Memory B cell (primary cell): ENCODE measurements around the gene MAST3.

Experiments used
- ATAC-seq: fragments of 150-1000 bp; cut with Tn5 transposase; 2 replicates; pipeline ENCODE4 v1.10.0; 2021; ENCODE audit warnings: low read depth, mild to moderate bottlenecking, moderate library complexity
- DNase-seq, 2 donors: peaks; one replicate each; pipeline ENCODE4 v3.0.0; 2022; ENCODE audit warnings: low spot score in 2 of 2
- H3K27ac Mint-ChIP-seq: one replicate; pipeline ENCODE4 v1.8.0; 2022; ENCODE audit warnings: mild to moderate bottlenecking, moderate library complexity, mixed read lengths
- H3K27me3 Mint-ChIP-seq: one replicate; pipeline ENCODE4 v1.8.0; 2022; ENCODE audit warnings: mixed read lengths
- H3K36me3 Mint-ChIP-seq: one replicate; pipeline ENCODE4 v1.8.0; 2022; ENCODE audit warnings: mild to moderate bottlenecking, mixed read lengths
- H3K4me1 Mint-ChIP-seq: one replicate; pipeline ENCODE4 v1.8.0; 2022; ENCODE audit warnings: mixed read lengths
- H3K4me3 Mint-ChIP-seq: one replicate; pipeline ENCODE4 v1.8.0; 2022; ENCODE audit warnings: mild to moderate bottlenecking, moderate library complexity, mixed read lengths
- H3K9me3 Mint-ChIP-seq: one replicate; pipeline ENCODE4 v1.8.0; 2022; ENCODE audit warnings: mixed read lengths

Gene MAST3

DNA sequence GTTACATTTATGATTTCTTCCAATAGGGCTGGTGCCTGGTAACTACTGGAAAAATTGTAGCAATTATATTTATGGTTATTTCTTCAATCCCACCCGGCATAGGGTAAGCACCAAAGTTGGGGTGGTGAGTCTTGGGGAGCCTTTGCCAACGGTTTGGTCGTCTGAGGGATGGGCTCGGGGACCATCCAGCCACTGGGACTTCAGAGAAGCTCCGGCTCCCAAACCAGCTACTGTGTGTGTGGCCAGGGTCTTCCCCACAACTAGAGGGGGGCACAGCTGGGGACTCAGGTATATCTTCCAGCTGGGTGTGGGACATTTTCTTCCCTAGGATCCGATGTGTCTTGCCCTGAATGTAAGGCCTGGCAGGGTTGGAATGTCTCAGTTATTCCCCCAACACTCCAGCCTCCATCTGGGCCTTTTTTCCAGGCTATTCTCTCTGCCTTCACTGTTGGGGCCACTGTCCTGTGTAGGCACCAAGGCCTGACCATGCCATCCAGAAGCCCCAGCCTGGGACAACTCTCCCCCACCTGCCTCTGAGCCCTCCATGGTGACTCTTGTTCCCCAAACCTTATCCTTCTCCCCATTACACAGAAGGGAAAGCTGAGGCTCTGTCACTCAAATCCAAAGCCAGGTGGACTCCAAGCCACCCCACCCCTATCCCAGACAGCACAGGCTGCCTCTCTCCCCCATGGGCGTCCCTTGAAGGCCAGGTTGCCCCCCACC, 74.9 kb downstream of the MAST3 start:
- Mint-ChIP-seq H3K27me3 (no peaks in the 10 kb centered on the region), H3K27ac (peak overlapping the region; percentile 99), H3K36me3 (peaks cover 21% of the 10 kb centered on the region), H3K9me3 (no peaks in the 10 kb centered on the region), H3K4me1 (peaks cover 59% of the 10 kb centered on the region), H3K4me3 (peak overlapping the region; percentile 96)
- DNase-seq, result no peak
- no peak for ATAC-seq

DNA sequence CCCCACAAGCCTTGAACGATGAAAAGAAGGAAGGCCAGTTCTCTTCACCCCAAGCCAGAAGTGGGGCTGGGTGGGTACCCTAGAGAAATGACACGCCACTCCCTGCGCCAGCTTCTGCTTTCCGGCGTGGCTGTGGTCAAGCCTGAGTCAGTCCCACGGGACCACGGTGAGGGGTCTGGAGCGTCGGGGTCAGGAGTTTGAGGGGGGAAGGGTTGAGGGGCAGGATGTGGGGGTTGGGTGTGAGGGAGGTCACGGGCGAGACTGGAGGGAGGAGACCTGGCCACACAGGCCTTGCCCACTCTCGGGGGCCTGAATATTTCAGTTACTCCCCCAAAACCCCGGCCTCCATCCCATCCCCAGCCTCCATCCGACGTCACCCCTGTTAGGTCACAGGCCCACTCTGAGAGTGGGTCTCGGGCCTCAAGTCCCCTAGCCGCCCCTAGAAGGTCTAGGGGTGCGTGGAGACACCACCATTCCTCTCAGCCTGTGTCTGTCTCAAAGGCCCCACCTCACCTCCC, 75.5 kb downstream of the MAST3 start:
- Mint-ChIP-seq H3K36me3 (peaks cover 21% of the 10 kb centered on the region), H3K4me3 (peak overlapping the region; percentile 96), H3K27ac (peak overlapping the region; percentile 99), H3K4me1 (peaks cover 56% of the 10 kb centered on the region), H3K27me3 (no peaks in the 10 kb centered on the region), H3K9me3 (no peaks in the 10 kb centered on the region)
- ATAC-seq, result peak; percentile 10
- peak; percentile 52 to 82 for DNase-seq

DNA sequence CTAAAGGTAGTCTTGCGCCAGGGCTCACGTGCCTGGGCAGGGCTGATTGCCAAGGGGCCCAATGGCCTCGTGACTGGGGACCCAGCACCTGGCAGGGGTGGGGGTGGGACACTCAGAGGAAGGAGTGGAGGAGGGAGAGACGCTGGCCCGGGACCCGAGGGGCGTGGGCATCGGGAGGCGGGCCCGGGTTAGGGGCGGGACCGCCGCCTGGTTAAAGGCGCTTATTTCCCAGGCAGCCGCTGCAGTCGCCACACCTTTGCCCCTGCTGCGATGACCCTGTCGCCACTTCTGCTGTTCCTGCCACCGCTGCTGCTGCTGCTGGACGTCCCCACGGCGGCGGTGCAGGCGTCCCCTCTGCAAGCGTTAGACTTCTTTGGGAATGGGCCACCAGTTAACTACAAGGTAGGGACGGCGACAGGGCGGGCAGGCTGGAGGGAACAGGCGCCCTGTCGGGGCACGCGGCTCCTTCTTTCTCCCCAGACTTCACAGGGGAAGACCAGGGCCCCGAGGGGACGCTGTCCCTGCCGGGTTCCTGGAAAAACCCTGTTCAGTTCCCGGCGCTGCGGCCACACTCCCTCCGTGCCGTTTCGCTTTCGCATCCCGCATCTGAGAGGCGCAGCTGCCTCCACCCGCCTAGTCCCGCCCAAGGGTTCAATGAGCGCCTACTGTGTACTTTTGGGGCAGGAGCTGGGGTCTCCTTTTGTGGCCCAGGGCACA, 76.2 kb downstream of the MAST3 start, which contains the start of gene IFI30:
IFI30 (plus strand) TSS at position 242 of the 717 bp plus-strand sequence; CDS start at position 271, 29 bp downstream.
- no peaks in the 10 kb centered on the region for H3K9me3 Mint-ChIP-seq
- peak; percentile 55 for ATAC-seq
- peak; percentile 58 to 82 for DNase-seq
- peaks cover 53% of the 10 kb centered on the region for H3K4me1 Mint-ChIP-seq
- peak within 1 kb of the TSS; percentile 99 for H3K27ac Mint-ChIP-seq
- no peaks in the 10 kb centered on the region for H3K27me3 Mint-ChIP-seq
- H3K36me3 Mint-ChIP-seq, result peaks cover 24% of the 10 kb centered on the region
- H3K4me3 Mint-ChIP-seq, result peak within 1 kb of the TSS; percentile 96

DNA sequence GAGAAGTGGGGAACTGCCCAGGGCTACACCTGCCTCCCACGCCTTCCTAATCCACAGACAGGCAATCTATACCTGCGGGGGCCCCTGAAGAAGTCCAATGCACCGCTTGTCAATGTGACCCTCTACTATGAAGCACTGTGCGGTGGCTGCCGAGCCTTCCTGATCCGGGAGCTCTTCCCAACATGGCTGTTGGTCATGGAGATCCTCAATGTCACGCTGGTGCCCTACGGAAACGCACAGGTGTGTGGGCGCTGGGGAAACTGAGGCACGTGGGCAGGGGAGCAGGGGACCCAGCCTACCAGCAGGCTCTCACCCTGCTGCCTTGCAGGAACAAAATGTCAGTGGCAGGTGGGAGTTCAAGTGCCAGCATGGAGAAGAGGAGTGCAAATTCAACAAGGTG, 77.4 kb downstream of the MAST3 start:
- peaks cover 24% of the 10 kb centered on the region for H3K36me3 Mint-ChIP-seq

DNA sequence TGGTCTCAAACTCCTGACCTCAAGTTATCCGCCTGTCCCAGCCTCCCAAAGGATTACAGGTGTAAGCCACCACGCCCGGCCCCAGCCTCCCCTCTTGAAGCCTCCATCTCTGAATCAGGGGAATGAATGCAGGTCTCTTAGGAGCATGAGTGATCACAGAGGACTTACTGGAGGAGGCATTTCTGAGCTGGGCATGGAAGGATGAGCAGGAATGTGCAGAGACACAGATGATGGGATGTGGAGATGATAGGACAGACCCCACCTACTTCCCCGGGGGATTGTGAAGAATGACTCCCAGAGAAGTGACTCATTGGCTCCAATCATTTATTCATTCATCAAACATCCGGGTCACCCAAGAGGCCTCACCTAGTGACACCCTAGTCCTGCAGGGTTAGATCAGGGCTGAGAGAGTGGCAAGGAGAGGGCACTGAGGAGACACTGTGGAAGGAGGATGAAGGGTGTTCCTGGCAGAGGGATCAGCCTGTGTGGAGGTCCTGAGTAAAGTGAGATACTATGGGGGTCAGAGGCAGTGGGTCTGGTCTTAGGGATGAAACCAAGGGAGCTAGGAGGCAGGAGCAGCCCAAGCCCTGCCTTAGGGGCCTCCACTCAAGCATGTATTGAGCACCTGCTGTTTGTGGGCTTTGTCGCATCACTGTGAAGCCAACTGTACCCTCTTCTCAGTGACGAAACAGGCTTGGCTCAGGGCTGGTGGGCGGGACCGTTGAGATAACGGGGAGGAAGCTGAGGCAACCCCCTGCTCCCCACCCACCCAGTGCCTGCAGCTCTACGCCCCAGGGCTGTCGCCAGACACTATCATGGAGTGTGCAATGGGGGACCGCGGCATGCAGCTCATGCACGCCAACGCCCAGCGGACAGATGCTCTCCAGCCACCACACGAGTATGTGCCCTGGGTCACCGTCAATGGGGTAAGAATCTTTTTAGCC, 79.1 kb downstream of the MAST3 start:
- Mint-ChIP-seq H3K9me3 (no peaks in the 10 kb centered on the region), H3K36me3 (peaks cover 24% of the 10 kb centered on the region), H3K27ac (no peak overlapping the region), H3K4me3 (peak overlapping the region; percentile 67), H3K4me1 (peaks cover 40% of the 10 kb centered on the region), H3K27me3 (no peaks in the 10 kb centered on the region)
- no peak for DNase-seq
- ATAC-seq, result no peak

More for the DNA sequence above, 77.4 kb downstream of the MAST3 start:
- Mint-ChIP-seq H3K27ac (peak overlapping the region; percentile 99), H3K27me3 (no peaks in the 10 kb centered on the region), H3K4me1 (peaks cover 51% of the 10 kb centered on the region), H3K4me3 (peak overlapping the region; percentile 96), H3K9me3 (no peaks in the 10 kb centered on the region)
- DNase-seq (no peak), ATAC-seq (no peak)

DNA sequence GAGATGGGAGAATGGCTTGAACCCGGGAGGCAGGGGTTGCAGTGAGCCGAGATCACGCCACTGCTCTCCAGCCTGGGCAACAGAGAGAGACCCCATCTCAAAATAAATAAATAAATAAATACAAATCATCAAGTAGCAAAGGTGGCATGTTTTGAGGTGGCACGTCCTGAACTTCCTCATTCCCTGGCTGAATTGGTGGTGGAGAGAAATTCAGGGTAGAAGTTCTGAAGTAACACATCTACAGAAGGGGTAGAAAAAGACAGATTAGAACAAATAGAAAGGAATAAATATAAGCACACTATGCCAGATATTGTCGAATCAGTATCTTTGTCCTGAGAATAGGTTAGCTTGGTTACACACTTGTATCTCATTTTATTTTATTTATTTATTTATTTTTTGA, 82.4 kb downstream of the MAST3 start:
- H3K27ac Mint-ChIP-seq, result no peak overlapping the region
- H3K36me3 Mint-ChIP-seq, result peaks cover 19% of the 10 kb centered on the region

DNA sequence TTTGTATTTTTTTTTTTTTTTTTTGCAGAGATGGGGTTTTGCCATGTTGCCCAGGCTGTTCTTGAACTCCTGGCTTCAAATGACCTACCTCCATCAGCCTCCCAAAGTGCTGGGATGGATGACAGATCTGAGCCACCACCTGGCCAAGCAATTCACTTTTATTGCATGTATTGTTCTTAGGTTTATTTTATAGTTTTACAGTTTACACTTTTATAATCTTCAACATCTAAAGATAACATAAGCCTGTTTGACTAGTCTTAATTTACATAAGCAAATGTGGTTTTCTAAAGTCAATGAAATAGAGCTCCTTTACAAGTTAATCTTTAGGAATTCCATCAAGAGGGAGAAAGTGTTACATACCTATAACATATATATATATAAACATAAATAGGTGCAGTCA, 86.0 kb downstream of the MAST3 start:
- Mint-ChIP-seq H3K27me3 (no peaks in the 10 kb centered on the region), H3K4me3 (no peak overlapping the region), H3K27ac (no peak overlapping the region), H3K4me1 (peaks cover 9% of the 10 kb centered on the region), H3K36me3 (peaks cover 5% of the 10 kb centered on the region), H3K9me3 (no peaks in the 10 kb centered on the region)
- DNase-seq, result no peak
- no peak for ATAC-seq

More for the DNA sequence above, 82.4 kb downstream of the MAST3 start:
- Mint-ChIP-seq H3K9me3 (no peaks in the 10 kb centered on the region), H3K27me3 (no peaks in the 10 kb centered on the region), H3K4me1 (peaks cover 25% of the 10 kb centered on the region), H3K4me3 (peak overlapping the region; percentile 67)
- DNase-seq, result no peak
- ATAC-seq, result peak; percentile 10

DNA sequence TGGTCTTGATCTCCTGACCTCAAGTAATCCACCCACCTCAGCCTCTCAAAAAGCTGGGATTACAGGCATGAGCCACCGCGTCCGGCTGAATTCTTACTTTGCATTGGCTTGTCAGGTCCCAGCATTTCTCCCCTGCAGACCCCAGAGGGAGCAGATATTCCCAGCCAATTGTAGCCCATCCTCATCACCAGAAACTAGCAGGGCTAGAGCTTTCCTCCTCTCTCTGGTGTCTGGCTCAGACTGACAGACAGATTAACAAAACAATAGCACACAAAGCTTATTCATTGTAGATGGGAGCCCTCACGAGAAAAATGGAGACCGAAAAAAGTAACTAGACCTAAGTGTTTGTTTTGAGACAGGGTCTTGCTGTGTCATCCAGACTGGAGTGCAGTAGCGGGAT, 88.0 kb downstream of the MAST3 start:
- H3K9me3 Mint-ChIP-seq, result no peaks in the 10 kb centered on the region
- no peak for DNase-seq
- H3K36me3 Mint-ChIP-seq, result peaks cover 2% of the 10 kb centered on the region
- H3K4me1 Mint-ChIP-seq, result peaks cover 5% of the 10 kb centered on the region
- no peak for ATAC-seq
- no peaks in the 10 kb centered on the region for H3K27me3 Mint-ChIP-seq
- no peak overlapping the region for H3K27ac Mint-ChIP-seq
- H3K4me3 Mint-ChIP-seq, result no peak overlapping the region

DNA sequence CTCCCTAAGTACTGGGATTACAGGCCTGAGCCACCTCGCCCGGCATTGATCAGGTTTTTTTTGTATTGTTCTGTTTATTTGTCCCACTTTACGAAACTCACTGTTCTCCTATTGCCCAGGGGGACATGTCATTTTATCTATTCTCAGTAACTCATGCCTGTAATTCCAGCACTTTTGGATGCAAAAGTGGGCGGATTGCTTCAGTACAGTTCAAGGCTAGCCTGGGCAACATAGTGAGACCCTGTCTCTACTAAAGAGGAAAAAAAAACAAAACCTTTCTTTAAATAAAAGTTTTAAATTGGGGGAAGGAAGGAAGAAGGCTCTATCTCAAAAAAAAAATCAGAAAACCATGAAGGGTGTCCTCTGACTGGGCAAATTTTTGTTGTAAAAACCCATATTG, 92.7 kb downstream of the MAST3 start:
- ATAC-seq (no peak), DNase-seq (no peak)
- H3K4me3 Mint-ChIP-seq, result no peak overlapping the region
- no peaks in the 10 kb centered on the region for H3K27me3 Mint-ChIP-seq
- H3K4me1 Mint-ChIP-seq, result peaks cover 17% of the 10 kb centered on the region
- peaks cover 2% of the 10 kb centered on the region for H3K36me3 Mint-ChIP-seq
- no peaks in the 10 kb centered on the region for H3K9me3 Mint-ChIP-seq
- H3K27ac Mint-ChIP-seq, result no peak overlapping the region

DNA sequence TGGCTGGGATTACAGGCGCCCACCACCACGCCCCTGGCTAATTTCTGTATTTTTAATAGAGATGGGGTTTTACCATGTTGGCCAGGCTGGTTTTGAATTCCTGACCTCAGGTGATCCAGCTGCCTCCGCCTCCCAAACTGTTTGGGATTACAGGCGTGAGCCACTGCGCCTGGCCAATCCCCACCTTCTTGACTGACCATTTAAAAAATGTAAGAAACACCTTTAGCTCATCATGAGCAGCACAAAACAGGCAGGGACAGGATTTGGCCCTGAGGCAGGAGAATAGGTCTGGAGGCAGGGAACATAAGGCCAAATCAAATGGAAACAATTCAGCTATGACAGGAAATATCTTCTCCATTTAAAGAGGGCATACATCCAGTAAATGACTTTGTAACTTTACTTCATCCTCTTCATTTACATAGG, 94.1 kb downstream of the MAST3 start:
- Mint-ChIP-seq H3K27me3 (no peaks in the 10 kb centered on the region), H3K9me3 (no peaks in the 10 kb centered on the region), H3K4me1 (peaks cover 15% of the 10 kb centered on the region), H3K27ac (peak overlapping the region; percentile 91), H3K36me3 (peaks cover 3% of the 10 kb centered on the region), H3K4me3 (peak overlapping the region; percentile 77)
- DNase-seq (no peak), ATAC-seq (no peak)

DNA sequence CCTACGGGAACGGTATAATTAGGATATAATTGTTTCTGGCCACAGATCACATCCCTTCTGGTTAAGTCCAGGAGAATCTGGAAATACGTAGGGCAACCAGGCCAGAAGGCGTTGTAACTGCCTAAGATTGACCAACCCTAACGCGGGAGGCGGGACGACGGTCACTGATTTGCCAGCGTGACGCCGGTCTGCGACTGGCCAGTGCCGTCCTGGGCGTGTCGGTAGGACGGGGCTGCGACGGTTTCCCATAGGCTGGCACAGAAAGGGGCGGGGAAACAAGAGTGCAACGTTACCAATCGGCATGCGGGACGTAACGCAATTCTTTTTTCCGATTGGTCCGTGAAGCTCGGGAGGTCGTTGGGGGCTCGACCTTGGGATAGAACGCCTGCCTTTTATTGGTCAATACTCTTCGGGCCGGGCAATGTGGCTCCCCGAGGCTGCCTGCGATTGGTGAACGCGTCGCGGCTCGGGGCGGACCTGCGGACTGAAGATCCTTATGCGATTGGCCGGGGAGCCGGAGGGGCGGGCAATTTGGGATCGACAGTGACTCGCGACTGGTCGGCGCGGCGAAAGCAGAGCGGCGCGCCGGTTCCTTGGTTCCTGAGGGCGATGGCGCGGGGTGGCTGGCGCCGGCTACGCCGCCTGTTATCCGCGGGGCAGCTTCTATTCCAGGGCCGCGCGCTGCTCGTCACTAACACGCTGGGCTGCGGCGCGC, 95.3 kb downstream of the MAST3 start, which contains the start of gene MPV17L2:
MPV17L2 (plus strand) TSS at position 546 of the 715 bp plus-strand sequence; CDS start at position 610, 64 bp downstream.
- H3K36me3 Mint-ChIP-seq, result peaks cover 3% of the 10 kb centered on the region

DNA sequence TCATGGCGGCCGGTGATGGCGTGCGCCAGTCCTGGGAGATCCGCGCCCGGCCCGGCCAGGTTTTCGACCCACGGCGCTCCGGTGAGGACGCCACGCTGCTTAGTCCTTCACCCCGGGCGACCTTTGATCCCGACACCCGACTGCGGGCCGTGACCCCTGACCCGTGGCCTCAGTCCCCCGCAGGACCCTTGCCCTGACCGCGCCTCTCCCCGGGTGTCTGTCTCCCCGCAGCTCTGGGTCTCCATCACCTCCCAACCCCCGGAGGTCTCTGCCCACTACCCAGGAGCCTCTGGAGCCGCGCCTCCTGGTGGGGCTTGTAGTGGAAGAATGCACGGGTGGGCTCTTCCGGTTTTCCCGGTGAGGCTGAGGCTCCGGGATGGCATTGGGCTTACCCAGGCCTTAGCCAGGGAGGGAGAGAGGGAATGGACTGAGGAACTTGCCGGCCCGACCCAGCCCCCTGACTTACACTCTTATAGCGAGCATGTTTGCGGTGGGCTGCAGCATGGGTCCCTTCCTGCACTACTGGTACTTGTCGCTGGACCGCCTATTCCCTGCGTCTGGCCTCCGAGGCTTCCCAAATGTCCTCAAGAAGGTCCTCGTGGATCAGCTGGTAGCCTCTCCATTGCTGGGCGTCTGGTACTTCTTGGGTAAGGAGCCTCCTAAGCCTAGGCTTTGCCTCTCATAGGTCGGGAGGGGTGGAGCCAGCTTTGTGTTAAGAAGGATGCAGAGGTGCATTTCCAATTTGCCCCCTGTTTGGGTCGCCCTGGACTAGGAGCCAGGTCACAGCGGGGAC, 96.0 kb downstream of the MAST3 start:
- Mint-ChIP-seq H3K4me3 (peak overlapping the region; percentile 77), H3K27ac (peak overlapping the region; percentile 91), H3K9me3 (no peaks in the 10 kb centered on the region), H3K36me3 (peaks cover 10% of the 10 kb centered on the region), H3K27me3 (no peaks in the 10 kb centered on the region), H3K4me1 (peaks cover 15% of the 10 kb centered on the region)
- DNase-seq (no peak), ATAC-seq (no peak)

More for the DNA sequence above, 95.3 kb downstream of the MAST3 start, which contains the start of gene MPV17L2:
- H3K4me1 Mint-ChIP-seq, result peaks cover 15% of the 10 kb centered on the region
- ATAC-seq, result peak; percentile 79
- no peaks in the 10 kb centered on the region for H3K27me3 Mint-ChIP-seq
- H3K9me3 Mint-ChIP-seq, result no peaks in the 10 kb centered on the region
- H3K4me3 Mint-ChIP-seq, result peak within 1 kb of the TSS; percentile 77
- peak within 1 kb of the TSS; percentile 91 for H3K27ac Mint-ChIP-seq
- DNase-seq, result peak; percentile 86 to 95
